ENCODE measurements around the gene C1orf74.
"Not testable (repeated sequence)": the region's sequence is repeated elsewhere in the genome, so short reads cannot be mapped to it uniquely, and the experiment has no call there.

The C1orf74 gene

GRCh38 chr1:209805341-209805781 is 21.0 kb upstream of the C1orf74 start:
- peak overlapping the region; percentile 66 for H3K4me3 ChIP-seq
- H3K27ac ChIP-seq = peak overlapping the region in 1 of 2 donors; percentile 32
- no peak for TF ChIP-seq CTCF (IDR thresholded peaks at IDR 0.05)
- no peak for DNase-seq (ENCODE audit: low spot score)

DNA sequence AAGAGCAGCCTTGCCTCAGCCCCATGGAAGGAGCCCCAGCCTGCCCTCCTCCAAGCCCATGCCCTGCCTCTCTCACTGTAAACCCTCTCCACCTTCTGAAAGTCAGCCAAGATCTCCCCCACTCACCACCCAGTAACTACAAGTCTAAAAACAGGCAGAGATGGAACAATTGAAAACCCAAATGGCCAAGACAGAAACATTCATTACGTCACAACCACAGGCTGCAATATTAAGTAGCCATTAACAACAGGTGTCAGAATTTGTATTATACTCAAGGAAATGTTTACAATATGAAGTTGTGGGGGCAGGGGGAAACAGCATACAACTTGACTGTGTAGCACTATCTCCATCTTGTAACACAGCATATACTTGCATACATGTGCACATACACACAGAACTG is 19.2 kb upstream of the C1orf74 start:
- no peak for DNase-seq (ENCODE audit: low spot score)
- Histone ChIP-seq H3K4me3 (no peak overlapping the region), H3K27ac (no peak overlapping the region)
- TF ChIP-seq CTCF (IDR thresholded peaks at IDR 0.05) = no peak

DNA sequence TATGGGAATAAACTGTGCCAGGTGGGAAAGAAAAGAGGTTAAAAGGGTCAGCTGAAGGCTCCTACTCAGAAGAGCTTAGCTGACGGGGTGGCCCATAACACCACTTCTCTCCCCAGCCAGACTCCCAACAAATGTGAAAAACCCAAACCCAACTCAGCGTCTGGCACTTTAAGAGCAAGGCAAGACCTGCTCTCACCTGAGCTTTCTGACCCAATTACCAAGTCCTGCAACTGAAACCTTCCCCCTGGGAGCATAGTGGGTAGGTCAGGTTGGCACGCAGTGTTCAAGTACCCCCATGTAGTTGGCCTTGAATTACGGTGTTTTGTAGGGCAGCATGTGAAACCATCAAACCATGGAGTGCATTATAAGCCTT is 18.4 kb upstream of the C1orf74 start:
- Histone ChIP-seq H3K27ac (no peak overlapping the region), H3K4me3 (no peak overlapping the region)
- no peak for TF ChIP-seq CTCF (IDR thresholded peaks at IDR 0.05)

GRCh38 chr1:209802117-209802779 is 17.9 kb upstream of the C1orf74 start:
- no peak for TF ChIP-seq CTCF (IDR thresholded peaks at IDR 0.05)
- no peak overlapping the region for H3K27ac ChIP-seq
- no peak for DNase-seq (ENCODE audit: low spot score)
- H3K4me3 ChIP-seq = no peak overlapping the region

More for the DNA sequence above, 18.4 kb upstream of the C1orf74 start:
- no peak for DNase-seq (ENCODE audit: low spot score)

DNA sequence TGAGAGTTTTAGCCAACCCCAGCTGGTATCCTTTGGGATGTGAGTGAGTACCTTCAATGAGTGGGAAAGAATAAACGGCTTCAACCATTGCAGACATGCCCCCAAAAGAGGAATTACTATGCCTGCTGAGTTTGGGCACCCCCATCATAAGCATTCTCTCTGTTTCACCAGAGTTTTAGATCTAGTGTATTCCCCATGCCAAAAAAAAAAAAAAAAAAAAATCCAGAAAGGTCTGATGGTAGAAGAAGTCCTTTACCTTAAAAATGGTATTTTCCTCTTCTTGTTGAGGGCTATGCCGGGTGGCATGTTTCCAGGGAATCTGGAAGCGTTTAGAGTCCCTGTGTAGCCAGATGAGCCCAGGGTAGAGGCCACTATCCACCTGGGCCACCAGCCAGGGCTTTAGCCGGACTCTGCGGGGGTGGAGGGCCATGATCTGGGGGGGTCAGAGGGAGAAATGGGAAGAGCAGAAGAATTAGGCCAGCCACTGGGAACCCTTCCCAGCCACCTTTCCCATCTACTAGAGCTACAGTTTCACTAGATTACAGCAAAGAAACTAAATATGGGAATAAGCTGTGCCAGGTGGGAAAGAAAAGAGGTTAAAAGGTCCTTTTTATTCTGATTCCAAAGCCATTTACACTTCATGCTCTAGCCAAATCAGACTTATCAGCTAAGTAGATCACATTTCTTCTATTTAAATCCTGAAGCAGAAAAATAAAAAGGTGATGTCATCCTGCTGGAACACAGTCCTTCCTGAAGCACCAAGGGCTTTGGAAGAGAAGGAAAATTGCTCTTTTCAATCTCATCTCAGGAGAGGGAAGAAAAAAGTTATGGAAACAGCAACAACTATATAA is 16.9 kb upstream of the C1orf74 start:
- TF ChIP-seq CTCF (IDR thresholded peaks at IDR 0.05) = no peak
- no peak for DNase-seq (ENCODE audit: low spot score)
- no peak overlapping the region for H3K4me3 ChIP-seq

DNA sequence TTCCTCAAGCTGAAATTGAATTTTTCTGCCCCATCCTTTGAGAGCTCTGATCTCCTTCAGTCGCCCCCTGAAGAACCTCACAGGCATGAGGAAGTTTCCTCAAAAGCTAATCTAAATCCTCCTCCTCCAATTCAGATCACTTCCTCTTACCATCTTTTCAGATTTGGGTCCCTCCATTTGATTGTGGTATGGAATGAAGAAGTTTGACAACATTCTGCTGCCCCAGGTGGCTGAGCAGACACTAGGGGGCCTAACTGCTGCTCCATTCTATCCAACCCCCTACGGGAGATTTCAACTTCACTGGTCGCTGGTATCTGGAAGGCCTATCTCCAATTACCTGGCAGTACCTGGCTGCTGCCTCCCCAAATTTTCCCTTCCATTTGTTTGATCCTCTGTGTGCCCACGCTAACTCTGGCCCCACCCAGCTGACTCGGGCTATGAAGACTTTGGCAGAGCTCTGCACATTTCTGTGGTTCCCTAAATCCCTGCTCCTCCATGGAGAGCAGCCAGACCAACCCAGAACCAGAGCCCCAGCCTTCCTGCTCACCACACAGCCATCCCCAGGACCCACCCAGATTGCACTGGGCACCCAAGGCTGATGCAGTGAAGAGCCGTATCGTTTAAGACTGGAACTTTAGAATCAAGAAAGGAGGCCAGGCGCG is 13.8 kb upstream of the C1orf74 start:
- Histone ChIP-seq H3K4me3 (no peak overlapping the region), H3K27ac (no peak overlapping the region)
- DNase-seq (ENCODE audit: low spot score) = no peak
- TF ChIP-seq CTCF (IDR thresholded peaks at IDR 0.05) = no peak

More for the DNA sequence above, 16.9 kb upstream of the C1orf74 start:
- H3K27ac ChIP-seq = peak overlapping the region in 1 of 2 donors; percentile 8

DNA sequence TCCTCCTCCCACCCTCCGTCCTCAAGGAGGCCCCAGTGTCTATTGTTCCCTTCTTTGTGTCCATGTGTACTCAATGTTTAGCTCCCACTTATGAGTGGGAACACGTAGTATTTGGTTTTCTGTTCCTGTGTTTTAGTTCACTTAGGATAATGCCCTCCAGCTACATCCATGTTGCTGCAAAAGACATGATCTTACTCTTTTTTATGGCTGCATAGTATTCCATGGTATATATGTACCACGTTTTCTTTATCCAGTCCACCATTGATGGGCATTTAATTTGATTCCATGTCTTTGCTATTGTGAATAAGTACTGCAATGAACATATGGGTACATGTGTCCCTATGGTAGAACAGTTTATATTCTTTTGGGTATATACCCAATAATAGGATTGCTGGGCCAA is 9.4 kb upstream of the C1orf74 start:
- H3K4me3 ChIP-seq; H3K27ac ChIP-seq; DNase-seq (ENCODE audit: low spot score): not testable (repeated sequence)

Measured in coronary artery (tissue), 2 donors.